SK-N-SH treated with all-trans-retinoic acid at 6 μM for 48 hours (cell line): Measurements from ENCODE around the gene PGS1.

Experiments
- ATAC-seq: fragments of 200-7000 bp; cut with Tn5 transposase; 3 replicates; pipeline ENCODE4 v1.9.1; 2020; ENCODE audit warnings: mild to moderate bottlenecking, moderate library complexity
- ARNTL ChIP-seq: fragments of 450-650 bp; formaldehyde crosslinking; IDR thresholded peaks from 2 replicates; pipeline ENCODE4 v1.5.0; 2020; ENCODE audit warnings: low read depth, mild to moderate bottlenecking, moderate library complexity, borderline replicate concordance
- BACH2 ChIP-seq: fragments of 250-450 bp; sonication (Bioruptor Pico); IDR thresholded peaks from 2 replicates; pipeline ENCODE4 v1.9.0; 2021; ENCODE audit warnings: mild to moderate bottlenecking, borderline replicate concordance
- CREB5 ChIP-seq: fragments of 250-450 bp; sonication (Bioruptor Pico); IDR thresholded peaks from 2 replicates; pipeline ENCODE4 v1.5.1; 2020; ENCODE audit warnings: low read depth, mild to moderate bottlenecking, moderate library complexity
- ESRRG ChIP-seq: fragments of 250-450 bp; sonication (Bioruptor Pico); IDR thresholded peaks from 2 replicates; pipeline ENCODE4 v1.6.1; 2021; ENCODE audit warnings: mild to moderate bottlenecking
- GLIS3 ChIP-seq: fragments of 250-450 bp; sonication (Bioruptor Pico); IDR thresholded peaks from 2 replicates; pipeline ENCODE4 v1.5.0; 2020; ENCODE audit warnings: mild to moderate bottlenecking, moderate library complexity
- ISL1 ChIP-seq: fragments of 250-450 bp; sonication (Bioruptor Pico); IDR thresholded peaks from 2 replicates; pipeline ENCODE4 v2.1.2; 2022; ENCODE audit warnings: mild to moderate bottlenecking, moderate library complexity
- PATZ1 ChIP-seq: fragments of 250-450 bp; sonication (Bioruptor Pico); IDR thresholded peaks from 2 replicates; pipeline ENCODE4 v1.8.0; 2020; ENCODE audit warnings: mild to moderate bottlenecking, moderate library complexity, borderline replicate concordance
- PPARA ChIP-seq: fragments of 250-450 bp; sonication (Bioruptor Pico); IDR thresholded peaks from 2 replicates; pipeline ENCODE4 v1.5.0; 2020; ENCODE audit warnings: mild to moderate bottlenecking, borderline replicate concordance
- RARB ChIP-seq: fragments of 250-450 bp; sonication (Bioruptor Pico); IDR thresholded peaks from 2 replicates; pipeline ENCODE4 v1.8.0; 2021; ENCODE audit warnings: mild to moderate bottlenecking, moderate library complexity
- SNAI2 ChIP-seq: fragments of 250-450 bp; sonication (Bioruptor Pico); IDR thresholded peaks from 2 replicates; pipeline ENCODE4 v1.5.0; 2020; ENCODE audit warnings: mild to moderate bottlenecking, moderate library complexity
- TCF4 ChIP-seq: fragments of 250-450 bp; sonication (Bioruptor Pico); IDR thresholded peaks from 2 replicates; pipeline ENCODE4 v1.8.0; 2021; ENCODE audit warnings: mild to moderate bottlenecking, moderate library complexity, borderline replicate concordance
- TSHZ2 ChIP-seq: fragments of 250-450 bp; sonication (Bioruptor Pico); IDR thresholded peaks from 2 replicates; pipeline ENCODE4 v1.5.0; 2020; ENCODE audit warnings: mild to moderate bottlenecking, moderate library complexity
- ZC3H10 ChIP-seq: fragments of 250-450 bp; sonication (Bioruptor Pico); IDR thresholded peaks from 2 replicates; pipeline ENCODE4 v1.5.1; 2021; ENCODE audit warnings: mild to moderate bottlenecking, moderate library complexity
- ZFP3 ChIP-seq: fragments of 250-450 bp; sonication (Bioruptor Pico); IDR thresholded peaks from 2 replicates; pipeline ENCODE4 v1.5.0; 2020; ENCODE audit warnings: mild to moderate bottlenecking, moderate library complexity
- ZFP30 ChIP-seq: fragments of 450-650 bp; formaldehyde crosslinking; IDR thresholded peaks from 2 replicates; pipeline ENCODE4 v1.5.0; 2022; ENCODE audit warnings: mild to moderate bottlenecking, moderate library complexity
- ZNF565 ChIP-seq: fragments of 450-650 bp; formaldehyde crosslinking; conservative IDR thresholded peaks from 2 replicates; pipeline ENCODE4 v1.5.0; 2020; ENCODE audit warnings: low read depth, mild to moderate bottlenecking, moderate library complexity
- ZNF70 ChIP-seq: fragments of 450-650 bp; formaldehyde crosslinking; IDR thresholded peaks from 2 replicates; pipeline ENCODE4 v1.5.0; 2020; ENCODE audit warnings: mild to moderate bottlenecking, moderate library complexity
- ZNF8 ChIP-seq: fragments of 450-650 bp; formaldehyde crosslinking; IDR thresholded peaks from 2 replicates; pipeline ENCODE4 v1.5.0; 2020; ENCODE audit warnings: mild to moderate bottlenecking, moderate library complexity

PGS1 gene

GRCh38 chr17:78387977-78388941 is 9.8 kb downstream of the PGS1 start:
- ATAC-seq: no peak
- no peak for TF ChIP-seq RARB (CRISPR knock-in tag)
- no peak for TF ChIP-seq TSHZ2 (CRISPR knock-in tag)

- peak; percentile 85 for ATAC-seq
- TF ChIP-seq ZNF8: 0 out of 2 replicates have a peak, but pooled peaks have one; percentile 17
- TF ChIP-seq ESRRG (CRISPR knock-in tag): no peak
- peak; percentile 64; the same call in 1 of the 2 replicates for TF ChIP-seq SNAI2 (CRISPR knock-in tag)
- no peak for TF ChIP-seq PPARA
- TF ChIP-seq TCF4 (CRISPR knock-in tag): peak; percentile 81; the same call in 1 of the 2 replicates
- no peak for TF ChIP-seq GLIS3 (CRISPR knock-in tag)
- TF ChIP-seq ZFP30 (CRISPR knock-in tag): no peak
- no peak for TF ChIP-seq ZNF70
- TF ChIP-seq CREB5 (CRISPR knock-in tag): peak; percentile 85; the same call in 1 of the 2 replicates
- peak; percentile 45 for TF ChIP-seq ISL1 (CRISPR knock-in tag)
- TF ChIP-seq BACH2 (CRISPR knock-in tag): no peak
- TF ChIP-seq ZFP3: no peak
- TF ChIP-seq ZC3H10 (CRISPR knock-in tag): no peak
- TF ChIP-seq, all 23 proteins: peak for 5
Measured at GRCh38 chr17:78390241-78391050, 12.0 kb downstream of the PGS1 start.

- no peak; the same call in 2 of the 3 replicates for ATAC-seq
- TF ChIP-seq ISL1 (CRISPR knock-in tag) (no peak), TSHZ2 (CRISPR knock-in tag) (no peak), ZNF565 (CRISPR knock-in tag) (no peak), PATZ1 (no peak), ARNTL (CRISPR knock-in tag) (no peak), ZC3H10 (CRISPR knock-in tag) (no peak), CREB5 (CRISPR knock-in tag) (no peak), RARB (CRISPR knock-in tag) (no peak), GLIS3 (CRISPR knock-in tag) (no peak), SNAI2 (CRISPR knock-in tag) (no peak)
Measured at GRCh38 chr17:78391051-78391431, 12.6 kb downstream of the PGS1 start.
